Activated CD4-positive, alpha-beta T cell treated with anti-CD3 and anti-CD28 coated beads for 24 hours (primary cell): Measurements from ENCODE around the gene FAM78B.

Source experiments
- DNase-seq, 2 donors: peaks; one replicate each; pipeline ENCODE4 v3.0.0-alpha.2; 2020; ENCODE audit warnings: low read depth in 2 of 2

Gene FAM78B, protein sequence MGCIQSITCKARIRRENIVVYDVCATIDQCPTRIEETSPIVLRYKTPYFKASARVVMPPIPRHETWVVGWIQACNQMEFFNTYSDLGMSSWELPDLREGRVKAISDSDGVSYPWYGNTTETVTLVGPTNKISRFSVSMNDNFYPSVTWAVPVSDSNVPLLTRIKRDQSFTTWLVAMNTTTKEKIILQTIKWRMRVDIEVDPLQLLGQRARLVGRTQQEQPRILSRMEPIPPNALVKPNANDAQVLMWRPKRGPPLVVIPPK

GRCh38 chr1:166166698-166167571, at the start of gene FAM78B:
Gene FAM78B (minus strand): TSS chr1:166167001. CDS start chr1:166166248, 753 bp downstream.
- DNase-seq: peak; percentile 40 to 53

DNA sequence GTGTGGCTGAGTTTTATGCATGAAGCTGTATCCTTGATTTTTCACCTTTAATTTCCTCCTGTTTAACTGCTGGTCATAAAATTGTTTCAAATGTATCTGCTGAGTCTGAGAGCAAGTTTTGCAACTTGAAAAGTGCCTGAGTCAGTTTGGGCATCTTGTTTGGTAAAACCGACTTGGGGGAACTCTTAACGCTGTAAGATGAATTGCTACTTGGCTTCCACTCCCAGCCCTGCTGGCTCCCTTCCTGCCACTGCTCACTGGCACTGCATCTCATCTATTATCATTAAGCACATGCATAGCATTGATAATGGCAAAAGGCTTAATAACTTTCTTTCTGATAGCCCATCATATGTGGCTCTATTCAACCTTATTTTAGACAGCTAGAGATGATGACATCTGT, 35.7 kb upstream of the FAM78B start:
- no peak for DNase-seq

DNA sequence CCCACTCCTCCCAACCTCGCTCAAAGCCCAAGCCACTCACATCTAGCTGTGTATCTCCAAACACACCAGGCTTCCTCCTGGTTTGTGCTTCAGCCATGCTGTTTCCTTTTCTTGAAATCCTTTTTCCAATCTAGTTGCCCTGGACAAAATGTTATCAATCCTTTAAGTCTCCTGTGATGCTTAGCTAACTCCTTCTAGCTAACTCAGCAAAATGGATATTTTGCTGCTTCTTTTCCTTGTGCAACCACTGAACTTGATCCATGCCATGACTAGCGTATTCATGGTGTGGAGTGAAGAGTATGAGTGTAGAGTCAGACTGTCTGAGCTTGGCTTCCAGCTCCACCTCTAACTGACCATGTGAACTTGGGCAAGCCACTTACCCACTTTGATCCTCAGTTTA, 33.9 kb upstream of the FAM78B start:
- DNase-seq: no peak

- no peak for DNase-seq
Measured at GRCh38 chr1:166197597-166197996, 30.8 kb upstream of the FAM78B start.

- no peak for DNase-seq
Measured at GRCh38 chr1:166197141-166197540, 30.3 kb upstream of the FAM78B start.

- DNase-seq: no peak
Measured at GRCh38 chr1:166193057-166193698, 26.4 kb upstream of the FAM78B start.

GRCh38 chr1:166190400-166190799, 23.6 kb upstream of the FAM78B start:
- no peak for DNase-seq

DNA sequence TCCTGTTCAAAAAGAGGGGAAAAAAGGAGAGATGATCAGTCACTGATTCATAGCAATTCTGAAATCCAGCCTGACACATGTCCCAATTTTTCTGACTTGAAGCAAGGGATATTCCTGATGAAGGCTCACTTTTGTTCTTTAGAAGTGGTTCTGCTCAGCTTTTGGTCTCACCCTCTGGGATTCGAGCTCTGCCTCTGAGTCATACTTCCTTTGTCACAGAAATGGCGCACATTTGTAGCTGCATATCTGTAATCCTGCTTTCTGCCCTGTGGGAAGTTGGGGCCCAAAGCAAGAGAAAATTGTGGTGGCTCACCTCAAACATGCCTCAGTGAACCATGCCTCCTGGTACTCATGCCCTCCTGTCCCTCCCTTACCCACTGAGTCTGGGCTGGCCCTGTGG, 22.3 kb upstream of the FAM78B start:
- no peak for DNase-seq

GRCh38 chr1:166185526-166185925, 18.7 kb upstream of the FAM78B start:
- DNase-seq: no peak

- no peak for DNase-seq
Measured at GRCh38 chr1:166184897-166185296, 18.1 kb upstream of the FAM78B start.

DNA sequence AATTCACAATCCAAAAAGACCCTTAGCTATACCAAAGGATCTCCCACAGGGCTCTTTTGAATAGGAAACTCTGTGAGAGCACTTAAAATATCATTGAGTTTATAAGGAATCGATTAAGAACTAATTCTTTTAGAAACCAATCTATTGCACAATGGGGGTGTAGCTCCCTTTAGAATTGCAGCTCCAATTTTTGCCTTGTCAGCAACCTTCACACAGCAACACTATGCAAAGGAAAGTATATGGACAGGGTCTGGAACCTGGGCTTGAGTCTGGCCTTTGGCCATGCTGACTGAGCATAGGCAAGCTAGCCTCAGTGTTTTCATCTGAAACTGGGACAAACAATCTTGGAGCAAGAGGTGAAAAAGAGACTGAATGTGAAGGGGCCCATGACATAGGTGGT, 17.2 kb upstream of the FAM78B start:
- no peak for DNase-seq

DNA sequence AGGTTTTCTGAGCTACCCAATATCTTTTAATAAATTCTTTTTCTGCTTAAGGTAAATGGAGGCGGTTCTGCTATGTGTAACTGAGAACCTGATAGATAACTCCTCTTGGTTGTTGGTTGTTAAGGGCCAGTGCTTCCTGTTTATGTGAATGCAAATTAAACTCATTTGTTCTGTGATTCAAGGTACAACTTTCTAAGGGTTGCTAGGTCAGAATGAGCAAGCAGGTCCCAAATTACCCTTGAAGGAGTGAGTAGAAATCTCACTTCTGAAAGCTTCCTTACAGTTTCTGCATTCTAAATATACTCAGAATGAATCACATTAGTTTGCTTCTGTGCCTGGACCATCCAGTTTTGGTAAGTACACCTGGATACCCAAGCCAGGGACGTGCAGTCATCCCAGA, 15.5 kb upstream of the FAM78B start:
- no peak for DNase-seq

DNA sequence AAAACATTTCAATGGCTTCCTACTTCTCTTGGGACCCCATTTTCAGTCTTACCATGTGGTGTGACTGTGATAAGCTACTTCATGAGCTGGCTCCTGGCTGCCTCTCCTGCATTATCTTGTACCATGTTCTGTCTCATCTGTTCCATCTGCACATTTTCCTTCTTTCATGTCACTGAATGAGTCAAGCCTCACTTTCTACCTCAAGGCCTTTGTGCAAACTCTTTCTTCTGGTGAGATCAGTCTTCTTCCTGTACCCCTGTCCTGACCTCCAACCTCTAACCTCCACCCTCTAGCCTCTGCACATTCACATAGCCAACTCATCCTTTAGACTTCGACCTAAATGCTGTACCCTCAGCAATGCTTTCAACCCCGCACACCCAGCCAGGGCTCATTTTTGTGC, 9.6 kb upstream of the FAM78B start:
- no peak for DNase-seq

DNA sequence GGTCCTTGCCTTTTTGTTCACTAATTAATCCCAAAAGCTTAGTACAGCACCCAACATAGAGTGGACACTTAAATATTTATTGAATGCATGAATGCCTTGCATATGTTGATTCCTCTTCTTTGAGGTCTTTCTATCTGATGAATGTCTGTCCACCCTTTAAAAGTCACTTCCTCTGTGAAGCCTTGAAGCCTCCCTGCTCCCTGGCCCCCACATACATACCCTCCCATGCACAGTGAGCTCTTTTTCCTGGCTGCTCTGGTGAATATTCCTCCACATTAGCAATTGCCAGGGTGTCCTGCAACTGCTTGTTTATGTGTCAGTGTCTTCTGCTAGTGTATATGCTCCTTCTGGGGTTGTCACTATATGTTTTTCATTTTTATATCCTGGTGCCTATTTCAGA, 8.2 kb upstream of the FAM78B start:
- DNase-seq: no peak

- DNase-seq: no peak
Measured at GRCh38 chr1:166174108-166174507, 7.3 kb upstream of the FAM78B start.

- no peak for DNase-seq
Measured at GRCh38 chr1:166172106-166172505, 5.3 kb upstream of the FAM78B start.

GRCh38 chr1:166170726-166171125, 3.9 kb upstream of the FAM78B start:
- no peak for DNase-seq

DNA sequence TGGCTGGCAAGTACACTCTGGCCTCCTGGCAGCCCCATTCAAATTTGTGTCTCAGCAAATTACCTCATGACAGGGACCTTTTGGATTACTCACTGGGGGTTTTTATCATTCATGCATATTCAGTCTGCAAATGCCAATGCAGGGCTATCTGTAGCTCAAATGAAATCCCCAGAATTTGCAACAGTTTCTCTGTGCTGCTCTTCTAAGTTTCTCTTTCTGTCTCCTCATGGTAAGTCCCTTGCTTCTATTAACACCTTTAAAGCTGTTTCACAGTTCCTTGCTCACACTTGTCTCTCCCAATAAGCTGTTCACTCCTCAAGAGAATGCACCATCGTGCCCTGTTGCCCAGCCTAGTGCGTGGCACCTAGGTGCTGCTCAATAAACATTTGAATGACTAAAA, 3.3 kb upstream of the FAM78B start:
- DNase-seq: no peak

DNA sequence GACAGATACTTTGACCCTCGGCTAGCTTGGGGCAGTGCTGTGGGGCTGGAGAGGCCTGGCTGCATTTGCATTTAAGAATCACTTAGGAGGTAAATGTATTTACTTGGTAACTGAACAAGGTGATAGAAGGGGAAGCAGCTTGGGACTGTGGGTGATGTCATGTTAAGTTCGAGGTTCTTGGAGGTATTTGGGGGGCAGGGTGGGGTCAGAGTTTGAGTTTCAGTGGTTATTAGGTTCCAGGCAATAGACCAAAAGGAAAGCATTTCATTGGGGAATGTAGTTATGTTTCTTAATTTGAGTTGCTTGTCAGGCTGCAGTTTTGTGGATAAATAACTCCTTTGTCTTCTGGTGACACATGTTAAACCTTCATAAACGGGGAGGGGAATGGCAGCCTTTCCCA, 2.4 kb upstream of the FAM78B start:
- DNase-seq: no peak

DNA sequence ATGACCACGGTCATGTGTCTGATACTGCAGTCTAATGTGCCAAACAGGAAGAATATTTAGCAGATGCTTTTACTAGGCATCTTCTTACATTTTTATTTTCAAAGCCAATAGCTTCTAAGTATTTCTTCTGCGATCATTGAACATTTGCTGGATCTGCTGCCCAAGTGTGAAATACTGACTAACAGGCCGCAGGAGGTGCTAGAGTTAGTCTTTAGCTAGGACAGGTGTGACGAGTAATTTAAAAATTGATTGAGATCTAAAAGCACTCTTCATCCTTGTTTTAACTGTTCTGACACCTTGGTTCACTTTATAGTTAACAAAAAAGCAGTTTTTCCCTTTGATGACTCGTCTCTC, 748 bp upstream of the FAM78B start:
- no peak for DNase-seq

DNA sequence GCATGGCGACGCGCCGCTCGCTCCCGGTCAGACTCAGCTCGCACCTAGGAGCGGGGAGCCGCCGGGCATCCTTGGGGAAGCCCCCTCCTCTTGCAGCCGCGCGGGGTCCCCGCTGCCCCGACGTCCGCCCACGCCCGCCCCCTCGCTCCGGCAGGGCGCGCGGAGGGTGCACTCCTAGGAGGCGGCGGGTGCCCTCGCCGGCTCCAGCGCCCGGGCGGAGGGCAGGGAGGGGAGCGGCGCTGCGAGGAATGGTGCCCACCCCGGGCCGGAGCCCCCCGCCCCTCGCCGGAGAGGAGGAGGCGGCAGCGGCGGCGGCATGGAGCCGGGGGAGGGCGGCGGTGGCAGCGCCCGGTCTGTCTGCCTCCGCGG, 488 bp downstream of the FAM78B start:
- DNase-seq: no peak

- DNase-seq: no peak
Measured at GRCh38 chr1:166165661-166166328, 1.0 kb downstream of the FAM78B start.
